ENCODE measurements around the gene EMILIN2.
A peak's percentile ranks its signal among the peaks of the same experiment; 100 is the strongest.
"Not testable (repeated sequence)": the region's sequence is repeated elsewhere in the genome, so short reads cannot be mapped to it uniquely, and the experiment has no call there.

EMILIN2 gene

DNA sequence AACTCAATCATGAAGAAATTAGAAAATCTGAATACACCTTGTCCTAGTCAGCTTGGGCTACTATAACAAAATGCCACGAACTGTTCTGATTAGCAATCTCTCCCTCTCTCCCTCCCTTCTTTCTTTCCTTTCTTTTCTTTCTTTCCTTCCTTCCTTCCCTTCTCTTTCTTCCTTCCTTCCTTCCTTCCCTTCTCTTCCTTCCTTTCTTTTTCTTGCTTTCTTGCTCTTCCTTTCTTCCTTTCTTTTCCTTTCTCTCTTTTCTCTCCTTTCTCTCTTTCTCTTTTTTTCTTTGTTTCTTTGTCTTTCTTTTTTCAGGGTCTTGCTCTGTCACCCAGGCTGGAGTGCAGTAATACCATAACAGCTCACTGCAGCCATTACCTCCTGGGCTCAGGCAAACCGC is 23.6 kb upstream of the EMILIN2 start:
- DNase-seq (ENCODE audit: low read depth), result no peak
- Histone ChIP-seq H3K9ac (ENCODE audit: low read length) (no peak overlapping the region), H3K27me3 (replicated peaks; ENCODE audit: control insufficient read depth, insufficient read depth, low read length) (no peaks in the 10 kb centered on the region), H3K4me3 (ENCODE audit: low read length) (no peak overlapping the region), H3K9me3 (ENCODE audit: control insufficient read depth, low read length) (peaks cover 4% of the 10 kb centered on the region), H3K36me3 (ENCODE audit: control insufficient read depth, insufficient read depth, low read length, severe bottlenecking) (no peaks in the 10 kb centered on the region), H3K4me1 (ENCODE audit: control insufficient read depth, insufficient read depth, low read length) (peaks cover 19% of the 10 kb centered on the region)

GRCh38 chr18:2823966-2824365 is 22.8 kb upstream of the EMILIN2 start:
- H3K4me3 ChIP-seq (ENCODE audit: low read length), result no peak overlapping the region
- H3K4me1 ChIP-seq (ENCODE audit: control insufficient read depth, insufficient read depth, low read length), result peaks cover 22% of the 10 kb centered on the region
- H3K9ac ChIP-seq (ENCODE audit: low read length), result no peak overlapping the region
- DNase-seq (ENCODE audit: low read depth), result no peak
- H3K27me3 ChIP-seq (replicated peaks; ENCODE audit: control insufficient read depth, insufficient read depth, low read length), result no peaks in the 10 kb centered on the region
- H3K9me3 ChIP-seq (ENCODE audit: control insufficient read depth, low read length), result no peaks in the 10 kb centered on the region
- H3K36me3 ChIP-seq (ENCODE audit: control insufficient read depth, insufficient read depth, low read length, severe bottlenecking), result no peaks in the 10 kb centered on the region

- DNase-seq (ENCODE audit: low read depth), result no peak
- Histone ChIP-seq H3K4me3 (ENCODE audit: low read length) (no peak overlapping the region), H3K9me3 (ENCODE audit: control insufficient read depth, low read length) (no peaks in the 10 kb centered on the region), H3K27me3 (replicated peaks; ENCODE audit: control insufficient read depth, insufficient read depth, low read length) (no peaks in the 10 kb centered on the region), H3K4me1 (ENCODE audit: control insufficient read depth, insufficient read depth, low read length) (peaks cover 22% of the 10 kb centered on the region), H3K36me3 (ENCODE audit: control insufficient read depth, insufficient read depth, low read length, severe bottlenecking) (no peaks in the 10 kb centered on the region), H3K9ac (ENCODE audit: low read length) (no peak overlapping the region)
Observed at GRCh38 chr18:2824865-2825264, 21.9 kb upstream of the EMILIN2 start.

DNA sequence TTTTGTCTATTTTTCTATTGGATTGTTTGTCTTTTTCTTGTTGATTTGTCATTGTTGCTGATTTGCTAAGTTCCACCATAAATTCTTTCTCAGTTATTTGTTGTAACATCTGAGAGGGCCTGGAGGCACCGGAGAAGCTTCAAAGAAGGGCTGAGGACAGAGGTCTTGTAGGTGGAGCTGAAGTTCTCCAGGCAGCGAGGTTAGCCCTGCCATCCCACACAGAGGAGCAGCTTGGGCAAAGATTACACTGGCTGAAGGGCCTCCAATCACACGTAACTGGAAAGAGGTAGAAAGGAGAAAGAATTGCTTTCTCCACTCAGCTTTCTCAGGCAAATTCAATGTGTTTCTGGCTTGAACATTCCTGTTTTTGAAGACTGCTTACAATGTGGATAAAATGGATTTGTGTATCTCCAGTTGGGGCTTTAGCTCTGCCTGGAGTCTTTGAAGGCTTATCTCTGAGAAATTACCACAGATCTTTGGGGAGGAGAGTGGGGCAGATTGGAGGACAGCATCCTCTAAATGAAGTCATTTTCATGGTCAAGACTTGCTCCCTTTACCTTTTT is 21.1 kb upstream of the EMILIN2 start:
- H3K36me3 ChIP-seq (ENCODE audit: control insufficient read depth, insufficient read depth, low read length, severe bottlenecking), result no peaks in the 10 kb centered on the region
- no peak for DNase-seq (ENCODE audit: low read depth)
- no peak overlapping the region for H3K9ac ChIP-seq (ENCODE audit: low read length)
- no peaks in the 10 kb centered on the region for H3K9me3 ChIP-seq (ENCODE audit: control insufficient read depth, low read length)
- no peaks in the 10 kb centered on the region for H3K27me3 ChIP-seq (replicated peaks; ENCODE audit: control insufficient read depth, insufficient read depth, low read length)
- H3K4me1 ChIP-seq (ENCODE audit: control insufficient read depth, insufficient read depth, low read length), result peaks cover 22% of the 10 kb centered on the region
- no peak overlapping the region for H3K4me3 ChIP-seq (ENCODE audit: low read length)

- DNase-seq (ENCODE audit: low read depth), result no peak
- no peaks in the 10 kb centered on the region for H3K27me3 ChIP-seq (replicated peaks; ENCODE audit: control insufficient read depth, insufficient read depth, low read length)
- H3K9ac ChIP-seq (ENCODE audit: low read length), result peak overlapping the region; percentile 62
- H3K4me3 ChIP-seq (ENCODE audit: low read length), result peak overlapping the region; percentile 8
- H3K36me3 ChIP-seq (ENCODE audit: control insufficient read depth, insufficient read depth, low read length, severe bottlenecking), result no peaks in the 10 kb centered on the region
- no peaks in the 10 kb centered on the region for H3K9me3 ChIP-seq (ENCODE audit: control insufficient read depth, low read length)
- peaks cover 22% of the 10 kb centered on the region for H3K4me1 ChIP-seq (ENCODE audit: control insufficient read depth, insufficient read depth, low read length)
Observed at GRCh38 chr18:2826581-2826980, 20.2 kb upstream of the EMILIN2 start.

DNA sequence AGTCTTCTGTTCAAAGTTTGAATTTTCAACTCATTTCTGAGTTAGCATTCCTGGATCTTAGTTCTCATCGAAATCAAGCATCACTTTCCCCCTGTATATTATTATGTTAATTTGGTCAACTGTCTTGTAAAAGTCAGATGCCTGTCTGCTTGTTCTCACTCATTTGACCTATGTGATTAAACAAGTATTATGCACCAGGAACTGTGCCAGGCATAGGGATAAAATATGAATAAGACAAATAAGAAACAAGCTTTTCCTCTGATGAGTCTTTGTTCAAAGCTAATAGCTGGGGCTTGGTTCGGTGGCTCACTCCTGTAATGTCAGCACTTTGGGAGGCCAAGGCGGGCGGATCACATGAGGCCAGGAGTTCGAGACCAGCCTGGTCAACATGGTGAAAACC is 19.7 kb upstream of the EMILIN2 start:
- Histone ChIP-seq H3K27me3 (replicated peaks; ENCODE audit: control insufficient read depth, insufficient read depth, low read length) (no peaks in the 10 kb centered on the region), H3K9me3 (ENCODE audit: control insufficient read depth, low read length) (no peaks in the 10 kb centered on the region), H3K9ac (ENCODE audit: low read length) (peak overlapping the region; percentile 62), H3K4me3 (ENCODE audit: low read length) (no peak overlapping the region), H3K36me3 (ENCODE audit: control insufficient read depth, insufficient read depth, low read length, severe bottlenecking) (no peaks in the 10 kb centered on the region), H3K4me1 (ENCODE audit: control insufficient read depth, insufficient read depth, low read length) (peaks cover 22% of the 10 kb centered on the region)
- DNase-seq (ENCODE audit: low read depth), result no peak

DNA sequence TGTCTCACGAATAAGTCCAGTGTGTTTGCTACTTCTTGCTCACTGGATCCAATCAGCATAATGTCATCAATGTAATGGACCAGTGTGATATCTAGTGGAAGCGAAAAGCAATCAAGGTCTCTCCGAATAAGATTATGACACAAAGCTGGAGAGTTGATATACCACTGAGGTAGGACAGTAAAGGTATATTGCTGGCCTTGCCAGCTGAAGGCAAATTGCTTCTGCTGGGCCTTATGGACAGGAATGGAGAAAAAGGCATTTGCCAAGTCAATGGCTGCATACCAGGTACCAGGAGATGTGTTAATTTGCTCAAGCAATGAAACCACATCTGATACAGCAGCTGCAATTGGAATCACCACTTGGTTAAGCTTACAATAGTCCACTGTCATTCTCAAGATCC is 10.7 kb upstream of the EMILIN2 start:
- not testable (repeated sequence) for H3K9ac ChIP-seq (ENCODE audit: low read length); H3K27me3 ChIP-seq (replicated peaks; ENCODE audit: control insufficient read depth, insufficient read depth, low read length); H3K4me1 ChIP-seq (ENCODE audit: control insufficient read depth, insufficient read depth, low read length); H3K4me3 ChIP-seq (ENCODE audit: low read length); DNase-seq (ENCODE audit: low read depth); H3K36me3 ChIP-seq (ENCODE audit: control insufficient read depth, insufficient read depth, low read length, severe bottlenecking)
- H3K9me3 ChIP-seq (ENCODE audit: control insufficient read depth, low read length), result peaks cover 14% of the 10 kb centered on the region

DNA sequence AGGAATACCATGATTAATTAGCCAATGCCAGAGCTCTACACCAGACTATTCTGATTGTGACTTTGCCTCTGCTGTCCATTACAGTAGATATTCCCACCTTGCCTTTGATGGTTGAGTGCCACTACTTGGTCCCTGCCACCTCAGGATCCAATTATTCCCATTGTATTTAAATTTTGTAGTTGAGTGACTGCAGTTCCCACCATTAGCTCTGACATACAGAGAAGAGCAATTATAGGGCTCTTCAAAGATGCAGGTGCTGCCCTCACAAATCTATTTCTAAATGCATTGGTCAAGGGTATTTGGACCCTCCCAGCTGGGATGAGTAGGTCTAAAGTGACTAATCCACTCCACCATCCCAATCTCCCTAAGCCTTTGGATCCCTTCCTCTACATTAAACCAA is 9.5 kb upstream of the EMILIN2 start:
- peaks cover 14% of the 10 kb centered on the region for H3K9me3 ChIP-seq (ENCODE audit: control insufficient read depth, low read length)
- H3K36me3 ChIP-seq (ENCODE audit: control insufficient read depth, insufficient read depth, low read length, severe bottlenecking); DNase-seq (ENCODE audit: low read depth); H3K9ac ChIP-seq (ENCODE audit: low read length); H3K4me3 ChIP-seq (ENCODE audit: low read length); H3K4me1 ChIP-seq (ENCODE audit: control insufficient read depth, insufficient read depth, low read length); H3K27me3 ChIP-seq (replicated peaks; ENCODE audit: control insufficient read depth, insufficient read depth, low read length): not testable (repeated sequence)

- H3K36me3 ChIP-seq (ENCODE audit: control insufficient read depth, insufficient read depth, low read length, severe bottlenecking), result no peaks in the 10 kb centered on the region
- peaks cover 3% of the 10 kb centered on the region for H3K4me1 ChIP-seq (ENCODE audit: control insufficient read depth, insufficient read depth, low read length)
- DNase-seq (ENCODE audit: low read depth), result no peak
- H3K27me3 ChIP-seq (replicated peaks; ENCODE audit: control insufficient read depth, insufficient read depth, low read length), result no peaks in the 10 kb centered on the region
- H3K9me3 ChIP-seq (ENCODE audit: control insufficient read depth, low read length), result peaks cover 14% of the 10 kb centered on the region
- H3K4me3 ChIP-seq (ENCODE audit: low read length), result no peak overlapping the region
- H3K9ac ChIP-seq (ENCODE audit: low read length), result no peak overlapping the region
Observed at GRCh38 chr18:2839202-2839601, 7.6 kb upstream of the EMILIN2 start.

GRCh38 chr18:2840521-2840920 is 6.3 kb upstream of the EMILIN2 start:
- H3K9me3 ChIP-seq (ENCODE audit: control insufficient read depth, low read length), result peaks cover 14% of the 10 kb centered on the region
- no peak overlapping the region for H3K9ac ChIP-seq (ENCODE audit: low read length)
- H3K4me1 ChIP-seq (ENCODE audit: control insufficient read depth, insufficient read depth, low read length), result peaks cover 3% of the 10 kb centered on the region
- H3K36me3 ChIP-seq (ENCODE audit: control insufficient read depth, insufficient read depth, low read length, severe bottlenecking), result no peaks in the 10 kb centered on the region
- no peak overlapping the region for H3K4me3 ChIP-seq (ENCODE audit: low read length)
- DNase-seq (ENCODE audit: low read depth), result no peak
- H3K27me3 ChIP-seq (replicated peaks; ENCODE audit: control insufficient read depth, insufficient read depth, low read length), result no peaks in the 10 kb centered on the region

- Histone ChIP-seq H3K9ac (ENCODE audit: low read length) (no peak overlapping the region), H3K9me3 (ENCODE audit: control insufficient read depth, low read length) (no peaks in the 10 kb centered on the region), H3K36me3 (ENCODE audit: control insufficient read depth, insufficient read depth, low read length, severe bottlenecking) (no peaks in the 10 kb centered on the region), H3K4me3 (ENCODE audit: low read length) (no peak overlapping the region), H3K4me1 (ENCODE audit: control insufficient read depth, insufficient read depth, low read length) (peaks cover 11% of the 10 kb centered on the region), H3K27me3 (replicated peaks; ENCODE audit: control insufficient read depth, insufficient read depth, low read length) (no peaks in the 10 kb centered on the region)
- DNase-seq (ENCODE audit: low read depth), result no peak
Observed at GRCh38 chr18:2843146-2843545, 3.7 kb upstream of the EMILIN2 start.

- no peak for DNase-seq (ENCODE audit: low read depth)
- Histone ChIP-seq H3K27me3 (replicated peaks; ENCODE audit: control insufficient read depth, insufficient read depth, low read length) (no peaks in the 10 kb centered on the region), H3K4me1 (ENCODE audit: control insufficient read depth, insufficient read depth, low read length) (peaks cover 19% of the 10 kb centered on the region), H3K36me3 (ENCODE audit: control insufficient read depth, insufficient read depth, low read length, severe bottlenecking) (no peaks in the 10 kb centered on the region), H3K9me3 (ENCODE audit: control insufficient read depth, low read length) (no peaks in the 10 kb centered on the region), H3K9ac (ENCODE audit: low read length) (no peak overlapping the region), H3K4me3 (ENCODE audit: low read length) (no peak overlapping the region)
Observed at GRCh38 chr18:2845172-2845571, 1.6 kb upstream of the EMILIN2 start.

All from adipocyte (in vitro differentiated cells).